ENCODE measurements around the gene C19orf44.

C19orf44 gene

GRCh38 chr19:16456652-16457194 lies 39.5 kb upstream of the C19orf44 start:
- no peak for DNase-seq (ENCODE audit: low read depth)
- no peak overlapping the region for H3K4me3 ChIP-seq (ENCODE audit: low read depth, low read length)
- no peak for TF ChIP-seq CTCF (IDR thresholded peaks at IDR 0.05; ENCODE audit: control insufficient read depth, extremely low read depth, insufficient read depth)

GRCh38 chr19:16457195-16457953 lies 38.8 kb upstream of the C19orf44 start:
- no peak for TF ChIP-seq CTCF (IDR thresholded peaks at IDR 0.05; ENCODE audit: control insufficient read depth, extremely low read depth, insufficient read depth)
- no peak for DNase-seq (ENCODE audit: low read depth)
- no peak overlapping the region for H3K4me3 ChIP-seq (ENCODE audit: low read depth, low read length)

GRCh38 chr19:16457954-16458331 lies 38.3 kb upstream of the C19orf44 start:
- no peak for TF ChIP-seq CTCF (IDR thresholded peaks at IDR 0.05; ENCODE audit: control insufficient read depth, extremely low read depth, insufficient read depth)
- DNase-seq (ENCODE audit: low read depth) = no peak
- H3K4me3 ChIP-seq (ENCODE audit: low read depth, low read length) = no peak overlapping the region

GRCh38 chr19:16458391-16459341 lies 37.5 kb upstream of the C19orf44 start:
- DNase-seq (ENCODE audit: low read depth) = no peak
- no peak for TF ChIP-seq CTCF (IDR thresholded peaks at IDR 0.05; ENCODE audit: control insufficient read depth, extremely low read depth, insufficient read depth)
- no peak overlapping the region for H3K4me3 ChIP-seq (ENCODE audit: low read depth, low read length)

GRCh38 chr19:16459680-16460079 lies 36.5 kb upstream of the C19orf44 start:
- no peak for DNase-seq (ENCODE audit: low read depth)
- no peak for TF ChIP-seq CTCF (IDR thresholded peaks at IDR 0.05; ENCODE audit: control insufficient read depth, extremely low read depth, insufficient read depth)
- no peak overlapping the region for H3K4me3 ChIP-seq (ENCODE audit: low read depth, low read length)

- H3K4me3 ChIP-seq (ENCODE audit: low read depth, low read length) = no peak overlapping the region
- no peak for DNase-seq (ENCODE audit: low read depth)
- TF ChIP-seq CTCF (IDR thresholded peaks at IDR 0.05; ENCODE audit: control insufficient read depth, extremely low read depth, insufficient read depth) = no peak
Observed at GRCh38 chr19:16460454-16460853, 35.7 kb upstream of the C19orf44 start.

All from LNCaP clone FGC (cell line).